Activated B cell treated with CpG ODN at 0.5 μM for 24 hours (primary cell): ENCODE data around the gene LCN1. TPM values are rescaled to one million over a fixed set of nuclear protein-coding genes. Genes with fewer than 3 reads are reported as not detected.

Experiments
- ATAC-seq: fragments of 200-7000 bp; cut with Tn5 transposase; one replicate; pipeline ENCODE4 v1.10.0; 2021; ENCODE audit warnings: low read depth, mild to moderate bottlenecking, moderate library complexity
- CTCF ChIA-PET: fragments of 350-600 bp; sonication (Branson Sonifier 250); formaldehyde crosslinking; loops from one replicate; lab custom pipeline; 2021; ENCODE audit warnings: antibody characterized with exemption; lab: Charles Lee
- POLR2A ChIA-PET: fragments of 350-600 bp; sonication (Branson Sonifier 250); formaldehyde crosslinking; loops from one replicate; lab custom pipeline; 2021; ENCODE audit warnings: antibody characterized with exemption; lab: Charles Lee
- DNase-seq: peaks from one replicate; pipeline ENCODE4 v3.0.0; 2022
- H3K27ac Mint-ChIP-seq: one replicate; pipeline ENCODE4 v1.8.0; 2020; ENCODE audit warnings: mixed read lengths
- H3K27me3 Mint-ChIP-seq: one replicate; pipeline ENCODE4 v1.8.0; 2021; ENCODE audit warnings: mixed read lengths
- H3K36me3 Mint-ChIP-seq: one replicate; pipeline ENCODE4 v1.8.0; 2021; ENCODE audit warnings: low read depth, mixed read lengths
- H3K4me1 Mint-ChIP-seq: one replicate; pipeline ENCODE4 v1.8.0; 2021; ENCODE audit warnings: mixed read lengths
- H3K4me3 Mint-ChIP-seq: one replicate; pipeline ENCODE4 v1.8.0; 2020; ENCODE audit warnings: mild to moderate bottlenecking, mixed read lengths
- H3K9me3 Mint-ChIP-seq: one replicate; pipeline ENCODE4 v1.8.0; 2020; ENCODE audit warnings: mixed read lengths
- intact Hi-C: fragments of 100-400 bp; cut with micrococcal nuclease; formaldehyde crosslinking; loops from one replicate; pipeline ENCODE4 v1.15.1; 2024
- total RNA-seq: library from RNA; stranded (reverse); gene quantifications from 2 replicates; pipeline ENCODE4 v1.2.3, GENCODE V29; 2022
- TF ChIP-seq, protein P1 (sequence below): fragments of 200-600 bp; IDR thresholded peaks from one replicate; pipeline ENCODE4 v1.8.0; 2022; ENCODE audit warnings: antibody characterized with exemption, mild to moderate bottlenecking

Gene LCN1
- total RNA-seq, 1 donor from 2014 or later, result not detected

DNA sequence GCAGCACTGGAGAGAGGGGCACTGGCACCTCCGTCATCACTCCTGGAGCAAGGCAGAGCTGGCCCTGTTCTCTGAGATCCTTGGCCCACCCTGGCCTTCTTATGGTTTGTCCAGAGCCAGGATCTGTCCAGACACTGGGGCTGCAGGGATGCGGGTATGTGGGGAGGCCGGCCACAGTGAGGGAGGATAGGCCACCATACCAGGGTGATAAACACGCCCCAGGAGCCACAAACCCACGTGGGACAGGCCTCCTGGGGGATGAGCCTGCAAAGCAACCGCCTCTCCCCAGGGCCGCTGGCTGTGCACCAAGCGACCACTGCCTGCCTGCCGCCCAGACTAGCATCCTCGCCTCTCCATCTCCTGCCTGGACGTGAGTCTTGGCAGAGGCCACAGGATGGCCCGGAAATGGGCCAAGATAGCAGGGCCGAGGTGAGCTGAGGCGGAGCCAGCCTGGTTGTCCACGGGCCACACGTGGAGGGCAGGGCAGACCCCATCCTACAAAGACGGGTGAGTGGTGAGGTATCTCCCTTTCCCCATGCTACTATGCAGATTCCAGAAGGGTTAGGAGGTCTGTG, 29.2 kb downstream of the LCN1 start:
- POLR2A ChIA-PET, result no interaction called here
- DNase-seq (no peak), ATAC-seq (no peak)
- no peaks in the 10 kb centered on the region for H3K36me3 Mint-ChIP-seq
- H3K27ac Mint-ChIP-seq, result no peak overlapping the region
- H3K4me3 Mint-ChIP-seq, result no peak overlapping the region
- H3K27me3 Mint-ChIP-seq, result no peaks in the 10 kb centered on the region
- no peaks in the 10 kb centered on the region for H3K9me3 Mint-ChIP-seq
- H3K4me1 Mint-ChIP-seq, result no peaks in the 10 kb centered on the region
- intact Hi-C loops, result no loop called here
- TF ChIP-seq, protein P1, sequence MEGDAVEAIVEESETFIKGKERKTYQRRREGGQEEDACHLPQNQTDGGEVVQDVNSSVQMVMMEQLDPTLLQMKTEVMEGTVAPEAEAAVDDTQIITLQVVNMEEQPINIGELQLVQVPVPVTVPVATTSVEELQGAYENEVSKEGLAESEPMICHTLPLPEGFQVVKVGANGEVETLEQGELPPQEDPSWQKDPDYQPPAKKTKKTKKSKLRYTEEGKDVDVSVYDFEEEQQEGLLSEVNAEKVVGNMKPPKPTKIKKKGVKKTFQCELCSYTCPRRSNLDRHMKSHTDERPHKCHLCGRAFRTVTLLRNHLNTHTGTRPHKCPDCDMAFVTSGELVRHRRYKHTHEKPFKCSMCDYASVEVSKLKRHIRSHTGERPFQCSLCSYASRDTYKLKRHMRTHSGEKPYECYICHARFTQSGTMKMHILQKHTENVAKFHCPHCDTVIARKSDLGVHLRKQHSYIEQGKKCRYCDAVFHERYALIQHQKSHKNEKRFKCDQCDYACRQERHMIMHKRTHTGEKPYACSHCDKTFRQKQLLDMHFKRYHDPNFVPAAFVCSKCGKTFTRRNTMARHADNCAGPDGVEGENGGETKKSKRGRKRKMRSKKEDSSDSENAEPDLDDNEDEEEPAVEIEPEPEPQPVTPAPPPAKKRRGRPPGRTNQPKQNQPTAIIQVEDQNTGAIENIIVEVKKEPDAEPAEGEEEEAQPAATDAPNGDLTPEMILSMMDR, result no peak
- CTCF ChIA-PET, result no interaction called here

DNA sequence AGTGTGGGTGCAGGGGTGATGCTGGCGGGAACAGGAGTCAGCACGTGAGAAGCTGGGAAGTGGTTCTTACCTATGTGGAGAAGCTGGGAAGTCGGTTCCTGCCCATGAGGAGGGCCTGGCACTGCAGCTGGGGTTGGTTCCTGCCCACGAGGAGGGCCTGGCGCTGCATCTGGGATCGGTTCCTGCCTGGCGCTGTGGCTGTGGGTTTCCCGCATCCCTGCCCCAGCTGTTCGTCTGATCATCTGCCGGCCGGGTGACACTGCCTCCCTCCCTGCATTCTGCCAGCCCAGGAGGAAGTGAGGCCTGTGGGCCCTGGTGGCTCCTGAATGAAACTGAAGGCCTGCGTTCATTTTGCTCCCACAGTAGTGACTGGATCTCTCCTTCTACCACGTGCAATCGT, 29.8 kb downstream of the LCN1 start:
- H3K36me3 Mint-ChIP-seq, result no peaks in the 10 kb centered on the region
- no peak overlapping the region for H3K27ac Mint-ChIP-seq
- CTCF ChIA-PET, result no interaction called here
- no peaks in the 10 kb centered on the region for H3K4me1 Mint-ChIP-seq
- H3K4me3 Mint-ChIP-seq, result no peak overlapping the region
- H3K27me3 Mint-ChIP-seq, result no peaks in the 10 kb centered on the region
- TF ChIP-seq, protein P1, result no peak
- no peaks in the 10 kb centered on the region for H3K9me3 Mint-ChIP-seq
- intact Hi-C loops, result no loop called here
- POLR2A ChIA-PET, result no interaction called here
- DNase-seq (no peak), ATAC-seq (no peak)

DNA sequence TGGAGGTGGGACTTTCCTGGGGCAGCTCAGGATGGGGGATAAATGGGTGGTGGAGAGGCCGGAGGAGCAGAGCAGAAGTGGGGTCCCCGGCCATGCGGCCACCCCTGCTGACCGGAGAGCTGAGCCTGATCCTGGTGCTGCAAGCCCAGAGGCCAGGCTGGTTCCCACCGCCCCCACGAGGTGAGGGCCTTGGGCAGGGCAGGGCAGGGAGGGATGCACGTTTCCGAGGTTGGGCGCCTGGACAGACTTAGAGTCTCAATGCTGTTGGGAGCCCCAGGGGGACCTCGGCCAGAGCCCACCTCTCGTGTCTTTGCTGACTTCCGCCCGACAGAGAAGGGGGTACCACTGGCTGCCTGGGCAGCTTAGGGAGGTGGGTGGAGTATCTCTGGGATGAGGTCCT, 30.2 kb downstream of the LCN1 start:
- Mint-ChIP-seq H3K27me3 (no peaks in the 10 kb centered on the region), H3K4me3 (no peak overlapping the region), H3K4me1 (no peaks in the 10 kb centered on the region), H3K27ac (no peak overlapping the region), H3K36me3 (no peaks in the 10 kb centered on the region), H3K9me3 (no peaks in the 10 kb centered on the region)
- ATAC-seq (no peak), DNase-seq (no peak)
- CTCF ChIA-PET, result no interaction called here
- TF ChIP-seq, protein P1, result no peak
- POLR2A ChIA-PET, result interaction anchor here (0.6 kb wide), 1 partner anchor 414 kb away, joined by 7 read pairs; no protein-coding TSS in a partner anchor
- intact Hi-C loops, result no loop called here

DNA sequence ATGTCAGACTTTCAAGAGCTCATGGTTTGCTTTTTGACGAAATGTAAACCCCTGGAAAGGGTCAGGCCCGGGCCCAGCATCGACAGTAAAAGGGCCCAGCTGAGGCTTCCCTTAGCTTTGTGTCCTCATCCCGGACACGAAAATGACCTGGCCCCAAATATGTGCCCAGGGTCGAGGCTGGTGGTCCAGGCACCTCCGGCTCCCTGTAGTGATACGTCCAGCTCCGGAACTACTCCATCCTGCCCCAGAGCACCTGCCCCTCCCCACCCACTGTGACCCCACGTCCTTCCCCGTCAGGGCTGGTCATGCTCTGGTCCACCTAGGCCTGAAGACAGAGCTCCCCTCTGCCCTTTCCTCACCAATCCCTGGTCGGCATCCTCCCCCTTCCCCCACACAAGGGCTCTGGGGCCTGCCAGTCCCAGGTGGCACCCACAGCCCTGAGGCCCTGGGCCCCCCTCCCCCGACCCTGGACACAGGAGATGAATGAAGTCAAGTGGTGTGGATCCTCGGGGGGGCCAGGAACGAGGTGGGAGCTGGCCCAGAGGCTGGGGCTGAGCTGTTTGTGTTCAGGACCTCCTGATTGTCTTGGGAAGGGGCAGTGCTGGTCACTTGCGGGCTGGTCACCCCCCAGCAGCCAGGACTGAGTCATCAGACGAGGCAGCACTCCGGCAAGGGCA, 30.9 kb downstream of the LCN1 start:
- ATAC-seq, result no peak
- DNase-seq, result no peak
- intact Hi-C loops, result no loop called here
- H3K4me1 Mint-ChIP-seq, result no peaks in the 10 kb centered on the region
- H3K27ac Mint-ChIP-seq, result no peak overlapping the region
- POLR2A ChIA-PET, result interaction anchor here (0.6 kb wide), 1 partner anchor 415 kb away, joined by 7 read pairs; no protein-coding TSS in a partner anchor
- no peak overlapping the region for H3K4me3 Mint-ChIP-seq
- H3K9me3 Mint-ChIP-seq, result no peaks in the 10 kb centered on the region
- CTCF ChIA-PET, result no interaction called here
- no peaks in the 10 kb centered on the region for H3K36me3 Mint-ChIP-seq
- no peaks in the 10 kb centered on the region for H3K27me3 Mint-ChIP-seq
- TF ChIP-seq, protein P1, result no peak

DNA sequence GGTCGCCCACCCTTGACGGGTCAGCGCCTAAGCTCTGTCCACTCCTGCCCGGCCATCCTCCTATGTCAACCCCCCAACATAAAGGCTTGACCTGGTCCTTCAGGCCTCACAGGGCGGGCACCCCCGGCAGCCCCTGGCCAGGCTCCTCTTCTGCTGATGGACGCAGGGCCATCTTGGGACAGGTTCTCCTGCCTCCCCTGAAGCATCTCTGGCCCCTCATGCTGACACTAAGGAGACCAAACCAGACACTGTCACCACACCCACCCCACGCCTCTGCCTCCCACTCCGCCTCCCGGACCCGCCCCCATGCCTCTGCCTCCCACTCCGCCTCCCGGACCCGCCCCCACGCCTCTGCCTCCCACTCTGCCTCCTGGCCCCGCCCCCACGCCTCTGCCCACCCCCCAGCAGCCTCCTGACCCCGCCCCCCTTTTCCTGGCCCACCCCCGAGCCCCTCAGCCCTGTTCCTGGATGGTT, 31.5 kb downstream of the LCN1 start:
- Mint-ChIP-seq H3K27me3 (no peaks in the 10 kb centered on the region), H3K4me3 (no peak overlapping the region), H3K27ac (no peak overlapping the region), H3K4me1 (no peaks in the 10 kb centered on the region), H3K9me3 (no peaks in the 10 kb centered on the region), H3K36me3 (no peaks in the 10 kb centered on the region)
- ChIA-PET POLR2A (no interaction called here), CTCF (no interaction called here)
- TF ChIP-seq, protein P1, result no peak
- ATAC-seq (no peak), DNase-seq (no peak)
- intact Hi-C loops, result no loop called here
